Upper lobe of left lung (tissue), 4 donors: ENCODE results near the gene IKZF5.

Source experiments
- EP300 ChIP-seq, 4 donors: sonication (generic); formaldehyde crosslinking; IDR thresholded peaks; one replicate each; pipeline ENCODE4 v1.5.1; 2017; ENCODE audit warnings: antibody characterized with exemption in 4 of 4, control low read depth in 2 of 4
- POLR2A ChIP-seq, 4 donors: fragments of 450-650 bp; IDR thresholded peaks; one replicate each; pipeline ENCODE4 v1.5.1; 2016 to 2017; ENCODE audit warnings: antibody characterized with exemption in 4 of 4, mild to moderate bottlenecking in 2 of 4
- POLR2AphosphoS5 ChIP-seq, 2 donors: sonication (generic); formaldehyde crosslinking; IDR thresholded peaks; one replicate each; pipeline ENCODE4 v1.5.1; 2017; ENCODE audit warnings: antibody characterized with exemption in 2 of 2
- TF ChIP-seq, protein P1 (sequence below), 6 experiments: fragments of 450-650 bp in 4 of 6; fragments of 200-600 bp in 2 of 6; sonication (generic) in 2 of 6; IDR thresholded peaks; one replicate each; pipeline ENCODE4 v1.5.1; 2016 to 2019; ENCODE audit warnings: antibody characterized with exemption in 6 of 6

DNA sequence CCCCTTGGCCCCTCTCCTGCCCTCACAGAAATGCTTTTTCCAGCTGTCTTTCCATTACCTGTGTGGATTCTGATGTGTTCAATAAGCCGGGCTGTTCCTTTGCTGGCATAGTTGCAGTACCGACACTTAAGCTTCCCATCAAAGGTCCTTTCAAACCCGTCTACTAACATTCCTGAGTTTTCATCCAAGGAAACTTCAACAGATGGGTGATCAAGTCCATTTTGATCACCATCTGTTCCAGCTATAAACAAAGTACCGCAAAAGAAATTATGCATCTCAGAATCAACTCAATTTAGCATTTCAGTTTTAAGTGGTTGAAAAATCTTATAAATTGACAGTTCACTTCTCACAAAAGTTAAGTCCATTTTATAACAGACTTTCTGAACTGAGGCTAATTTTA is 12.7 kb downstream of the IKZF5 start:
- TF ChIP-seq, protein P1, sequence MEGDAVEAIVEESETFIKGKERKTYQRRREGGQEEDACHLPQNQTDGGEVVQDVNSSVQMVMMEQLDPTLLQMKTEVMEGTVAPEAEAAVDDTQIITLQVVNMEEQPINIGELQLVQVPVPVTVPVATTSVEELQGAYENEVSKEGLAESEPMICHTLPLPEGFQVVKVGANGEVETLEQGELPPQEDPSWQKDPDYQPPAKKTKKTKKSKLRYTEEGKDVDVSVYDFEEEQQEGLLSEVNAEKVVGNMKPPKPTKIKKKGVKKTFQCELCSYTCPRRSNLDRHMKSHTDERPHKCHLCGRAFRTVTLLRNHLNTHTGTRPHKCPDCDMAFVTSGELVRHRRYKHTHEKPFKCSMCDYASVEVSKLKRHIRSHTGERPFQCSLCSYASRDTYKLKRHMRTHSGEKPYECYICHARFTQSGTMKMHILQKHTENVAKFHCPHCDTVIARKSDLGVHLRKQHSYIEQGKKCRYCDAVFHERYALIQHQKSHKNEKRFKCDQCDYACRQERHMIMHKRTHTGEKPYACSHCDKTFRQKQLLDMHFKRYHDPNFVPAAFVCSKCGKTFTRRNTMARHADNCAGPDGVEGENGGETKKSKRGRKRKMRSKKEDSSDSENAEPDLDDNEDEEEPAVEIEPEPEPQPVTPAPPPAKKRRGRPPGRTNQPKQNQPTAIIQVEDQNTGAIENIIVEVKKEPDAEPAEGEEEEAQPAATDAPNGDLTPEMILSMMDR (IDR thresholded peaks at IDR 0.05), result no peak
- TF ChIP-seq POLR2AphosphoS5 (IDR thresholded peaks at IDR 0.05) (no peak), EP300 (IDR thresholded peaks at IDR 0.05) (no peak), POLR2A (IDR thresholded peaks at IDR 0.05) (no peak)
